ENCODE results near the gene ZNF804A. TPM values are rescaled to one million over a fixed set of nuclear protein-coding genes. Genes with fewer than 3 reads are reported as not detected.

ZNF804A gene
- total RNA-seq, 2 donors from 2014 or later, result 0.14 to 0.68 TPM

DNA sequence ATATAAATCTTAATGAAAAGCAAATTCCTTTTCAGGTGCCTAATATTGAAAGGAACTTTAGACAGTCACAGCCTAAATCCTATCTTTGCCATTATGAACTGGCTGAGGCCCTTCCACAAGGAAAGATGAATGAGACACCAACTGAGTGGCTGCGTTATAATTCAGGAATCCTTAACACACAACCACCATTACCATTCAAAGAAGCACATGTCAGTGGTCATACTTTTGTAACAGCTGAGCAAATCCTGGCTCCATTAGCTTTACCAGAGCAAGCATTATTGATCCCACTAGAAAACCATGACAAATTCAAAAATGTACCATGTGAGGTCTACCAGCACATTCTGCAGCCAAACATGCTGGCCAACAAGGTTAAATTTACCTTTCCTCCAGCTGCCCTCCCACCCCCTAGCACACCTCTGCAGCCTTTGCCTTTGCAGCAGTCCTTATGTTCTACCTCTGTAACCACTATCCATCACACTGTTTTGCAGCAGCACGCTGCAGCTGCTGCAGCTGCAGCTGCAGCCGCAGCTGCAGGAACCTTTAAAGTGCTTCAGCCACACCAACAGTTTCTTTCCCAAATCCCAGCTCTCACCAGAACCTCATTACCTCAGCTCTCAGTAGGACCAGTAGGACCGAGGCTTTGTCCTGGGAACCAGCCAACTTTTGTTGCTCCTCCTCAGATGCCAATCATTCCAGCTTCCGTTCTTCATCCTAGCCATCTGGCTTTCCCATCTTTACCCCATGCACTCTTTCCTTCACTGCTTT, 340.1 kb downstream of the ZNF804A start:
- DNase-seq (ENCODE audit: low spot score), result no peak
- H3K4me3 ChIP-seq, result no peak overlapping the region
- H3K36me3 ChIP-seq, result no peaks in the 10 kb centered on the region
- TF ChIP-seq CTCF (IDR thresholded peaks at IDR 0.05), result no peak
- no peaks in the 10 kb centered on the region for H3K4me1 ChIP-seq (ENCODE audit: control insufficient read depth in 1 of 2, low read depth in 2 of 2)
- no peaks in the 10 kb centered on the region for H3K9me3 ChIP-seq
- ATAC-seq (ENCODE audit: insufficient number of reproducible peaks, low FRiP score, low read depth), result no peak
- no peaks in the 10 kb centered on the region for H3K27me3 ChIP-seq (replicated peaks; ENCODE audit: insufficient read depth)
- no peak overlapping the region for H3K27ac ChIP-seq

- TF ChIP-seq CTCF (IDR thresholded peaks at IDR 0.05), result no peak
- ATAC-seq (ENCODE audit: insufficient number of reproducible peaks, low FRiP score, low read depth) (no peak), DNase-seq (ENCODE audit: low spot score) (no peak)
- H3K9me3 ChIP-seq, result no peaks in the 10 kb centered on the region
- no peak overlapping the region for H3K27ac ChIP-seq
- no peaks in the 10 kb centered on the region for H3K27me3 ChIP-seq (replicated peaks; ENCODE audit: insufficient read depth)
- H3K36me3 ChIP-seq, result no peaks in the 10 kb centered on the region
- no peak overlapping the region for H3K4me3 ChIP-seq
- H3K4me1 ChIP-seq (ENCODE audit: control insufficient read depth in 1 of 2, low read depth in 2 of 2), result no peaks in the 10 kb centered on the region
Observed at GRCh38 chr2:184945326-184945725, 347.0 kb downstream of the ZNF804A start.

DNA sequence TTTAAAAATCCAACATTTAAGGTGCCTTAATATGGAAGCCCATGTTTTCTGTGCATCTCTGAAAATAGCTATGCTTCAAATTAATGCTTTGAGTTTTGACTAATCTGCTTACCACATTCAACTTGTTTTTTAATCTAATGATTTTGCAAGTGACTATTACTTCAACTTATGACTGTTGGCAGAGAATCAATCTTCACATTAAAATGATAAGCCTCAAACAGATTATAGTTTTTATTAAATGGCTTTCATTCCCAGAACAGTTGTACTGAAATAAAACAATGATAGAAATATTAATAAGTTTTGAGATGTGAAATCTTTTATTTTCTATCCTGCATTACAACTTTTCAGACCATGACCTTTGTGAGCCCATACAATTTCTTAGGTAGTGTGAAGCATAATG, 347.5 kb downstream of the ZNF804A start:
- DNase-seq (ENCODE audit: low spot score), result no peak
- ATAC-seq (ENCODE audit: insufficient number of reproducible peaks, low FRiP score, low read depth), result no peak
- Histone ChIP-seq H3K4me3 (no peak overlapping the region), H3K27ac (no peak overlapping the region), H3K36me3 (no peaks in the 10 kb centered on the region), H3K27me3 (replicated peaks; ENCODE audit: insufficient read depth) (no peaks in the 10 kb centered on the region), H3K4me1 (ENCODE audit: control insufficient read depth in 1 of 2, low read depth in 2 of 2) (no peaks in the 10 kb centered on the region), H3K9me3 (no peaks in the 10 kb centered on the region)
- no peak for TF ChIP-seq CTCF (IDR thresholded peaks at IDR 0.05)

GRCh38 chr2:184956856-184957255, 358.5 kb downstream of the ZNF804A start:
- H3K4me1 ChIP-seq (ENCODE audit: control insufficient read depth in 1 of 2, low read depth in 2 of 2), result no peaks in the 10 kb centered on the region
- no peak for DNase-seq (ENCODE audit: low spot score)
- ATAC-seq (ENCODE audit: insufficient number of reproducible peaks, low FRiP score, low read depth), result no peak
- H3K9me3 ChIP-seq, result no peaks in the 10 kb centered on the region
- H3K27ac ChIP-seq, result no peak overlapping the region
- no peaks in the 10 kb centered on the region for H3K36me3 ChIP-seq
- no peaks in the 10 kb centered on the region for H3K27me3 ChIP-seq (replicated peaks; ENCODE audit: insufficient read depth)
- TF ChIP-seq CTCF (IDR thresholded peaks at IDR 0.05), result no peak
- H3K4me3 ChIP-seq, result no peak overlapping the region

DNA sequence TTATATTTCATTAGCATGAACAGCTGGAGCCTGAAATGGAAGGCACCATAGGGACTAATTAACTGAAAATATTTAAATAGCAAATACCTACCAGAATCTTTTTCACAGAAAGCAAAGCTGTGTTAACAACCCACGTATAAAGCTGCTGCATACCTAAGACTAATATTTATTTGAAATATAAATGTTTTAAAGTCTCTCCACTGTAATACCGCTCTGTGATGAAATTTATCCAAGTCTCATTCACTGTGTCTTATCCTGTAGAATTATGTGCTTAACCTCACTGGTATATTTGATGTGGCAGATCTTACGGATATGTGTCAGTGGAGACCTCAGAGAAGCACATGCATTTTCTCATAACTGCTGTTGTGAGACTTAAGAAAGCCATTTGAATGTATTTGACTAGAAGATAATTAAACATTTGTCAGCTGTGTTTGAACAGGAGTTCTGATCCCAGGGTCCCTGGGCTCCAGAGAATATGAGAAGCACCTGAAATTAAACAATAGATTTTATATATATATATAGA, 373.3 kb downstream of the ZNF804A start:
- Histone ChIP-seq H3K36me3 (no peaks in the 10 kb centered on the region), H3K27me3 (replicated peaks; ENCODE audit: insufficient read depth) (no peaks in the 10 kb centered on the region), H3K4me1 (ENCODE audit: control insufficient read depth in 1 of 2, low read depth in 2 of 2) (no peaks in the 10 kb centered on the region), H3K9me3 (no peaks in the 10 kb centered on the region), H3K4me3 (no peak overlapping the region), H3K27ac (no peak overlapping the region)
- ATAC-seq (ENCODE audit: insufficient number of reproducible peaks, low FRiP score, low read depth) (no peak), DNase-seq (ENCODE audit: low spot score) (no peak)
- no peak for TF ChIP-seq CTCF (IDR thresholded peaks at IDR 0.05)
